Measurements from ENCODE around the gene MZB1.
"Not testable (repeated sequence)": the region's sequence is repeated elsewhere in the genome, so short reads cannot be mapped to it uniquely, and the experiment has no call there.

The MZB1 gene

DNA sequence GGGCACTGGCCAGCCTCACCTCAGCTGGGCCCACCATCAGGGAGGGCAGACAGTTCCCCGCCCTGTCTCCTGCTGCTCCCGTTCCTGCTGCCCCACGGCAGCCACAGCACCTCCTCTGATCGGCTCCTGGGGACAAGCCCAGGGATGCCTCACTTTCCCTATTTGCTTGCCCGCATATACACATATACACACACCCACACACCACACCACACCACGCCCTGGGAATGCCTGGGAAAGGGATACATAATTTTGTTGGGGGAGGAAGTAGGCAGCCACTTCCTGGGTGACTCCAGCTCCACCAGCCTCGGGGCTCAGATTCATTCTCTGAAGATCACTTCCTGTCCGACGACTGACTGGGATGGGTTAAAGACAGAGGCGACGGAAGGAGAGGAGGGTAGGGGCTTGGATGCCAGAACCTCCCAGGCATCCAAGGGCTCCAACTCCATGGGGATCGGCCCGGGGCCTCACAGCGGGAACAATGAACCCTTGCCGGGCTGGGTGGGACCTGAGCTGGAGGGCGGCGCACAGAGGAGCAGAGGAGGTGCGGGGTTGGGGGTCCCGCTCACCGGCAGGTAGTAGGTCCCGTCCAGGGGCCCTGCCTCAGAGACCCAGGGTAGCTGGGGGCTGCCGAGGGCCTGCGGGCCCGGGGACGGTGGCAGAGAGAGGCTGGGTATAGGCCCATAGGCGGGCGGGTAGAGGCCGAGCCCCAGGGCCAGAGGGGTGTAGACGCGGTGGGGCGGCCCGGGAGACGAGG, 2.0 kb upstream of the MZB1 start:
- DNase-seq (ENCODE audit: low read depth), result no peak

DNA sequence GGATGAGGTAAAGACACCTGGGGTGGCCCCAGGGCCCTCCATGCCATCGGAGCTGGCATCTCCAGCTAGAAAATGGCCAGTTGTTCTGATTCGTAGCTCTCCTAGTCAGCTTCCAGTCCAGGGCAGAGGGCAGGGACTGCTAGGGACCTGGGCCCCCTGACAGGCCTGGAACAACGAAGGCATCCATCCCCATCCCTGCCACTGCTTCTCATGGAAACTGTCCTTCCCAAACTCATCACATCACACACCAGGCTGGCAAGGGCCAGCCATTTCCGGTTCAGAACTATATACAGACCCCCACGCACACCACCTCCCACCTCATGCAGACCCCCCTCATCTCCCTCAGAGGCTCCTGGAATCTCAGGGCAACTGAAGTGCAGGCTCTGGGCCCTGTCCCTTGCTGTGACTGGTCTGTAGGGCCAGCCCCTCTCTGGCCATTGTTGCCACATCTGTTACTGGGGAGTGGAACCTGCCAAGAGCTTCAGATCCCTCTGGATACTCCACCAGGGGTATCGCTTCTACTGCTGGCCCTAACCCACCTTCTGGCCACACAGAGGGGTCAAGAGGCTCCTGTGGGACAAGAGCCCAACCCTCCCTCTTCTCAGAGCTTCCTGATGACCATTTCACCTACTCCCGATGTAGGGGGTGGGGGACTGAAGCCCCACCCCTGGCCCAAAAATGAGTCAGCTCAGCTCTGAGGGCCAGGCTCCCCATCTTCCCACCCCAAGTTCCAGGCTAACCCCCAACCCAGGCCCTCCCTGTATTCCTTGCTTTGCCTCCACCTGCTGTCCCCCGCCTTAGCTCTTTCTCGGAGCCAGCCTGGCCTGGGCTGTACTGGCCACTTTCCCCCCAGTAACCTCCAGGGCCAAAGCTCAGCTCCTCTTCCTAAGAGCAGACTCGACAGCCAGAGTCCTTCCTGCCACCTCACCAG, 1.2 kb upstream of the MZB1 start:
- DNase-seq (ENCODE audit: low read depth), result no peak

DNA sequence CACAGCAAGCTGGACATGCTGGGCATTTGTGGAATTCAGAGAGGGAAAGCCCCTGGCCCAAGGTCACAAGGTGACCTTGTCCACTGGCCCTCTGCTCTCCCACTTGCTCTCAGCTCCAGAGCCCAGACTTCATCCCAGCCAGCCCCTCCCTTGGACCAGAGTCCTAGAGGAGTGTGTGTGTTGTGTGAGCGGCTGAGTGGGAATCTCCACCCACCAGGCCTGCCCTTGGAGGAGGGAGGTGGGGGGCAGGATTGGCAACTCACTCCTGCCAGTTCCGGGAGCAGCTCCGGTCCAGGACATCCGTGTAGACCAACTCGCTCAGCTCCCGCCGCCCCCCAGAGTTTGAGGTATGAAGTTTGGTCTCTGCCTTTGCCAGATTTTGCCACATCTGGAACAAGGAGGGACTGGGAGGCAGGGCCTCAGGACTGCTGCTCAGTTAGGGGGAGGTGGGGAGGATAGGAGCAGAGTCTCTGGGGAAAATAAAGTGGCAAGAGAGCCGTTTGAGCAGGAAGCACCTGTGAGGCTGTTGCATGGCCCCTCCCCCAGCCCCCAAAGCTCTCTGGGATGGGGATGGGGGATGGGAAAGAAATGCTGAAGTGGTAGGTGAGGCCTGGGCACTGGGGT, 1.4 kb downstream of the MZB1 start:
- DNase-seq (ENCODE audit: low read depth), result no peak

GRCh38 chr5:139387611-139388197, 2.0 kb downstream of the MZB1 start:
- DNase-seq (ENCODE audit: low read depth), result no peak

DNA sequence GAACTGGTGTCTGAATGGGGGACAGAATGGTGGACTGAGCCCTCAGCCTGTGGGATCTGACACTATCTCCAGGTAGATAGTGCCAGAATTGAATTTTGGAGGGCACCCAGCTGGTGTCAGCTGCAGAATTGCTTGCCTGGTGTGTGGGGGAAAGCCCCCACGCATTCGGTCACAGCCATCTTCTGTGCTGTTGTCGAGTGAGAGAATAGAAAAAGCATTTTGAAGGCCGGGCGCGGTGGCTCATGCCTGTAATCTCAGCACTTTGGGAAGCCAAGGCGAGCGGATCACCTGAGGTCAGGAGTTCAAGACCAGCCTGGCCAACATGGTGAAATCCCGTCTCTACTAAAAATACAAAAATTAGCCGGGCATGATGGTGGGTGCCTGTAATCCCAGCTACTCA, 2.8 kb downstream of the MZB1 start:
- not testable (repeated sequence) for DNase-seq (ENCODE audit: low read depth)

GRCh38 chr5:139386050-139386438, 3.7 kb downstream of the MZB1 start:
- no peak for DNase-seq (ENCODE audit: low read depth)

GRCh38 chr5:139385061-139386049, 4.4 kb downstream of the MZB1 start:
- DNase-seq (ENCODE audit: low read depth), result no peak

- DNase-seq (ENCODE audit: low read depth), result no peak
Measured at GRCh38 chr5:139384591-139385051, 5.1 kb downstream of the MZB1 start.

GRCh38 chr5:139383993-139384590, 5.6 kb downstream of the MZB1 start:
- DNase-seq (ENCODE audit: low read depth), result no peak

DNA sequence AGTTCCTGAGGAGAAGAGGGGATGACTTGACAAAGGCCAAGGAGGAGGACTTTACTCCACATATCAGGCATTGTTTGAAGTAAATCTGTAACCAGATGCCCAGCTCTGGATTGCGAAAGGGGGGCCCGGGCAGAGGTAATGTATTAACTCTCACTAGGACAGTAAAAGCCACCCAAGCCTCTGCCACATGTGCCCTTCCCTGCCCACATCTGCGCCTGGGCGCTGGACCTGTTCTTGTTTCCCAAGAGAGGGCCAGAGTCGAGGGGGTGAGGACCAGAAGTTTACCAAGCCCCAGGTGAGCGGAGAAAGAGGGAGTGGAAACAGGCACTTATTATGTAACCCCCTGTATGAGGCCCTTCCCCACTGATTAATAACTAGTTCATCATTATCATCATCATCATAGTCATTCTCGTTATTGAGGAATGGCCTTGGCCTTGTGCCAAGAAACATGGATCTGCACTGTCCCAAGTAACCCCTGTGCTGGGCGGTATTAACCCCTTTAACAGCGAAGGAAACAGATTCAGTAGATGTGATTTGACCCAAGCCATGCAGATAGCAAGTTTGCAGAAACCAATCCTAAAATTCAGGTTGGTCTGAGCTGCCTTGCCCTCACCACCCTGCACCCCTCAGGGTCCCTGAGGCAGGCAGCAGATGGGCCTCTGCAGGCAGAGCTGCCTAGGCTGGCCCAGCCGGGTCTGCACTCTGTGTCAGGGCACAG, 6.3 kb downstream of the MZB1 start, which contains the start of gene SLC23A1:
TSS of gene SLC23A1 (minus strand) at position 23 of the 718 bp plus-strand sequence. CDS start 44 bp downstream, outside the sequence.
- no peak for DNase-seq (ENCODE audit: low read depth)

DNA sequence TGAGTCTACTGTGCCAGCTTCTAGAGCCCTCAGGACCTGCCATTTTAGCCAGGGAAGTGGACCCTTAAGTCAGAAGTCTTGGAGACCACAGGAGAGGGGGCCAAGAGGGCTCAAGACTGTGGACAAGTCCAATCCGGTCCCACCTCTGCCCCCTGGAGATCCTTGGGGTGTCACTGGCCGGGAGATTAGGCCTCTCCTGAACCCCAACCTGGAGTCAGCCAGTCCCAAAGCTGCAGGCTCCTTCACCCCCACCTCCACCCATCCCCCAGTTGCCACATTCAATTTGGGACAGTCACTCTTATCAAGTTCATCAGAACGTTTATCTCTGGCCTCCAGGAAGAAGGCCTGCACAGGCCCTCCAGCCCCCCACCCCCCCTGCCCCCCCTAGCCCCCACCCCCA, 6.9 kb downstream of the MZB1 start:
- no peak for DNase-seq (ENCODE audit: low read depth)

- no peak for DNase-seq (ENCODE audit: low read depth)
Measured at GRCh38 chr5:139381837-139382761, 7.6 kb downstream of the MZB1 start.

GRCh38 chr5:139379626-139380449, 9.9 kb downstream of the MZB1 start:
- DNase-seq (ENCODE audit: low read depth), result no peak

- DNase-seq (ENCODE audit: low read depth), result no peak
Measured at GRCh38 chr5:139378941-139379361, 10.8 kb downstream of the MZB1 start.

- no peak for DNase-seq (ENCODE audit: low read depth)
Measured at GRCh38 chr5:139378101-139378825, 11.4 kb downstream of the MZB1 start.

DNA sequence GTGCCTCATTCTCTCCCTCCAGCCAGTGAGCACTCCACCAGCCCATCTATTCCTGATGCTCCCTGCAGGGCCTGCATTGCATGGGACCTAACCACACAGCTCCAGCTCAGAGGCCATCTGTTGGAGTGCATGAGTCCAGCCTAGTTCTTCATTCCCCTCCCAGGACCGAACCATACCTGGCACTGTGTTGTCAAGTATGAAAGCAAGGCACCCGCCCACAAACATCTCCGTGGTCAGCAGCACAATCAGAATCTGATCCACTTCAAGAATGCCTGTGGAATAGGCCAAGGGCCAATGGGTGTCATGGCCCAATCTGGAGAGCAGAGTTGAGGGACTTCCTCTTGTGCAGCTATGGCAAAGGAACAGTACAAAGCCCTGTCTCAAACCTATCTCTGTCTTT, 12.5 kb downstream of the MZB1 start:
- no peak for DNase-seq (ENCODE audit: low read depth)

DNA sequence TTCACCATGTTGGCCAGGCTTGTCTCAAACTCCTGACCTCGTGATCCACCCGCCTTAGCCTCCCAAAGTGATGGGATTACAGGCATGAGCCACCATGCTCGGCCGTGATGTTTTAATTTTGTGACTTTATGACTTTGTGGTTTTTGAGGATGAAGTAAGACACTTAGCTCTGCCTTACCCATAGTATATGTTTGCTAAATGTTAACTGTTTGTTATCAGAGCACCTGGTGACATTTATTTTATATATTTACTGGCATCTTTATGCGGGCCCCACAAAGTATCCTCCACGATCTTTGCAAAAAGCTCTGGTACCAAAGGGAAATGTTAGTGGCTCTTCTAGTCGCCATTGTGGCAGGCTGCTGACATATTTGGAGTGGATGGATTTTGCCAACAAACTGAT, 13.3 kb downstream of the MZB1 start:
- DNase-seq (ENCODE audit: low read depth), result no peak

All from stimulated activated CD8-positive, alpha-beta memory T cell treated with anti-CD3 and anti-CD28 coated beads, Interleukin-12 subunit alpha, Interleukin-12 subunit beta, amount 100 ng/mL, for 4 hours (primary cell).